Right kidney (tissue), 1 donor: ENCODE measurements around the gene ADORA2A.

Experiments used
- DNase-seq: peaks from one replicate; pipeline ENCODE4 v3.0.0-alpha.2; 2016

ADORA2A gene

GRCh38 chr22:24453853-24454252 lies 26.5 kb downstream of the ADORA2A start:
- no peak for DNase-seq

- DNase-seq: no peak
Measured at GRCh38 chr22:24455039-24455438, 27.6 kb downstream of the ADORA2A start.

GRCh38 chr22:24455751-24456426 lies 28.5 kb downstream of the ADORA2A start:
- no peak for DNase-seq

- DNase-seq: no peak
Measured at GRCh38 chr22:24457894-24458420, 30.6 kb downstream of the ADORA2A start.

GRCh38 chr22:24459911-24460310 lies 32.5 kb downstream of the ADORA2A start:
- no peak for DNase-seq

GRCh38 chr22:24460418-24461089 lies 33.2 kb downstream of the ADORA2A start:
- no peak for DNase-seq

GRCh38 chr22:24463071-24463760 lies 35.8 kb downstream of the ADORA2A start:
- DNase-seq: no peak

GRCh38 chr22:24465566-24465965 lies 38.2 kb downstream of the ADORA2A start:
- no peak for DNase-seq

- DNase-seq: no peak
Measured at GRCh38 chr22:24465975-24466374, 38.6 kb downstream of the ADORA2A start.

GRCh38 chr22:24466716-24467328 lies 39.4 kb downstream of the ADORA2A start:
- peak; percentile 43 for DNase-seq

GRCh38 chr22:24467340-24467739 lies 39.9 kb downstream of the ADORA2A start:
- DNase-seq: no peak

GRCh38 chr22:24471570-24471969 lies 44.2 kb downstream of the ADORA2A start:
- no peak for DNase-seq

GRCh38 chr22:24473284-24473683 lies 45.9 kb downstream of the ADORA2A start:
- DNase-seq: no peak

- DNase-seq: no peak
Measured at GRCh38 chr22:24474221-24474620, 46.8 kb downstream of the ADORA2A start.

- DNase-seq: no peak
Measured at GRCh38 chr22:24474649-24475255, 47.4 kb downstream of the ADORA2A start.

GRCh38 chr22:24481641-24482040 lies 54.2 kb downstream of the ADORA2A start:
- no peak for DNase-seq

- no peak for DNase-seq
Measured at GRCh38 chr22:24482575-24482974, 55.2 kb downstream of the ADORA2A start.

- no peak for DNase-seq
Measured at GRCh38 chr22:24482998-24483397, 55.6 kb downstream of the ADORA2A start.

- DNase-seq: no peak
Measured at GRCh38 chr22:24483976-24484545, 56.7 kb downstream of the ADORA2A start.

GRCh38 chr22:24485170-24485569 lies 57.8 kb downstream of the ADORA2A start:
- DNase-seq: no peak

- DNase-seq: no peak
Measured at GRCh38 chr22:24485608-24486007, 58.2 kb downstream of the ADORA2A start.

GRCh38 chr22:24486501-24486921 lies 59.1 kb downstream of the ADORA2A start:
- no peak for DNase-seq
